Prostate gland (tissue), 2 donors: ENCODE data around the gene PHLPP1. TPM values are rescaled to one million over a fixed set of nuclear protein-coding genes. Genes with fewer than 3 reads are reported as not detected.
A peak's percentile ranks its signal among the peaks of the same experiment; 100 is the strongest.

Experiments used
- DNase-seq: peaks from one replicate; pipeline ENCODE4 v3.0.0-alpha.2; 2019; ENCODE audit warnings: low spot score
- H3K27ac ChIP-seq, 2 donors: fragments of 200-600 bp; sonication (generic); 2 replicates each; pipeline ENCODE4 v1.5.1; 2017 to 2019
- H3K27me3 ChIP-seq: fragments of 200-600 bp; sonication (generic); replicated peaks from 2 replicates; pipeline ENCODE4 v1.5.1; 2019; ENCODE audit not compliant: insufficient read depth
- H3K36me3 ChIP-seq, 2 donors: fragments of 200-600 bp; sonication (generic); 1 replicate in 1 of 2; 2 replicates in 1 of 2; pipeline versions ENCODE4 v1.5.1 to v1.8.1; 2017 to 2019
- H3K4me1 ChIP-seq: fragments of 200-600 bp; sonication (generic); replicated peaks from 2 replicates; pipeline ENCODE4 v1.5.1; 2019
- H3K4me3 ChIP-seq, 2 donors: fragments of 200-600 bp; sonication (generic); 2 replicates each; pipeline ENCODE4 v1.5.1; 2017 to 2019
- H3K9me3 ChIP-seq: fragments of 200-600 bp; sonication (generic); 2 replicates; pipeline ENCODE4 v1.5.1; 2017
- POLR2A ChIP-seq: fragments of 450-650 bp; IDR thresholded peaks from one replicate; pipeline ENCODE4 v1.6.1; 2016; ENCODE audit warnings: antibody characterized with exemption, mild to moderate bottlenecking
- POLR2AphosphoS5 ChIP-seq: sonication (generic); formaldehyde crosslinking; IDR thresholded peaks from one replicate; pipeline ENCODE4 v1.6.1; 2017; ENCODE audit warnings: antibody characterized with exemption
- WGBS: methylation state at CpG from one replicate; pipeline ENCODE4 v1.1.5; 2018; 5-methylcytosine and 5-hydroxymethylcytosine counted together
- intact Hi-C: fragments of 100-400 bp; cut with DNase I; formaldehyde crosslinking; loops from one replicate; pipeline ENCODE4 v1.14.2; 2022
- total RNA-seq, 2 donors: library from RNA; depleted of rRNA; stranded (reverse); fragments of >200 nt; gene quantifications; one replicate each; pipeline ENCODE4 v1.1.0, GENCODE V29; 2016
- TF ChIP-seq, protein P1 (sequence below), 4 experiments: fragments of 200-600 bp in 2 of 4; fragments of 450-650 bp in 2 of 4; sonication (generic) in 2 of 4; IDR thresholded peaks; 1 replicate in 3 of 4; 2 replicates in 1 of 4; pipeline ENCODE4 v1.5.1; 2016 to 2019; ENCODE audit warnings: antibody characterized with exemption in 4 of 4, mild to moderate bottlenecking in 2 of 4, moderate library complexity in 2 of 4

Gene PHLPP1
- total RNA-seq, 2 donors from 2014 or later, result 16.8 to 44.1 TPM

DNA sequence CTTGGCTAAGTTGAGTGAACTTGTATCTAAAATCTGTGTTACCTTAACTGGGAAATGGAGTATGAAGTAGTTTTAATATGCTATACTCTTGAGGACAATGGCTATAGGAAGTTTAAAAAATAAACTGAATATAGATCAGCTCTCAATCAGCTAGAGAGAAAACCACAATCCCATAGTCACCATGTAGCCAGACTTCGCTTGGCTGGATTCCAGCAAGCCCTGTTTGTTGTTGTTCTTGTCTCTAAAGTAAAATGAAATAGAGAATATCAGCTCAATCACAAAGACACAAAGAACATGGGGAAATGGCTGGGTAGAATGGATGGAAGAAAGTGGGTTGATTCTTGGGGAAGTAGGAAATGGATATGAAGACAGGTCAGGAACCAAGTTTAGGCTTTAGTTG, 234.9 kb downstream of the PHLPP1 start:
- intact Hi-C loops, result no loop called here
- no peak for DNase-seq
- Histone ChIP-seq H3K9me3 (no peaks in the 10 kb centered on the region), H3K27me3 (no peaks in the 10 kb centered on the region), H3K4me1 (no peaks in the 10 kb centered on the region), H3K36me3 (no peaks in the 10 kb centered on the region), H3K27ac (no peak overlapping the region), H3K4me3 (no peak overlapping the region)
- TF ChIP-seq, protein P1, sequence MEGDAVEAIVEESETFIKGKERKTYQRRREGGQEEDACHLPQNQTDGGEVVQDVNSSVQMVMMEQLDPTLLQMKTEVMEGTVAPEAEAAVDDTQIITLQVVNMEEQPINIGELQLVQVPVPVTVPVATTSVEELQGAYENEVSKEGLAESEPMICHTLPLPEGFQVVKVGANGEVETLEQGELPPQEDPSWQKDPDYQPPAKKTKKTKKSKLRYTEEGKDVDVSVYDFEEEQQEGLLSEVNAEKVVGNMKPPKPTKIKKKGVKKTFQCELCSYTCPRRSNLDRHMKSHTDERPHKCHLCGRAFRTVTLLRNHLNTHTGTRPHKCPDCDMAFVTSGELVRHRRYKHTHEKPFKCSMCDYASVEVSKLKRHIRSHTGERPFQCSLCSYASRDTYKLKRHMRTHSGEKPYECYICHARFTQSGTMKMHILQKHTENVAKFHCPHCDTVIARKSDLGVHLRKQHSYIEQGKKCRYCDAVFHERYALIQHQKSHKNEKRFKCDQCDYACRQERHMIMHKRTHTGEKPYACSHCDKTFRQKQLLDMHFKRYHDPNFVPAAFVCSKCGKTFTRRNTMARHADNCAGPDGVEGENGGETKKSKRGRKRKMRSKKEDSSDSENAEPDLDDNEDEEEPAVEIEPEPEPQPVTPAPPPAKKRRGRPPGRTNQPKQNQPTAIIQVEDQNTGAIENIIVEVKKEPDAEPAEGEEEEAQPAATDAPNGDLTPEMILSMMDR (IDR thresholded peaks at IDR 0.05), result no peak
- TF ChIP-seq POLR2A, result no peak
- TF ChIP-seq POLR2AphosphoS5, result no peak
- WGBS, result 97% methylated on average over 1 of the region's 1 CpG

DNA sequence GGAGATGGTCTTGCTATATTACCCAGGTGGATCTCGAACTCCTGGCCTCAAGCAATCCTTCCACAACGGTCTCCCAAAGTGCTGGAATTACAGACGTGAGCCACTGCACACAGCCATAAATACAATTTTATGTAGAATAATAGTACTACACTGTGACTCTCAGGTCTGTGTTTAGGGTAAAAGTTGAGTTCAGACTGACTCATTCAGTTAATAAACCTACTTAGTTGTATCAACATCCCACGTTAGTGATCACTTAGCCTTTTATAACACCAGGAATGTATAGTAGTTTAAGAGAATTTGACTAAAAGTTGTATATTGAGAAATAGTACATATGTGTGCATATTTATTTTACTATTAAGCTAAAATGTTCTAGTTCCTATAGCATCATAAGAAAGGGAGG, 237.5 kb downstream of the PHLPP1 start:
- DNase-seq, result no peak
- Histone ChIP-seq H3K27me3 (no peaks in the 10 kb centered on the region), H3K4me1 (no peaks in the 10 kb centered on the region), H3K9me3 (no peaks in the 10 kb centered on the region), H3K4me3 (no peak overlapping the region), H3K36me3 (no peaks in the 10 kb centered on the region), H3K27ac (no peak overlapping the region)
- TF ChIP-seq POLR2A (no peak), POLR2AphosphoS5 (no peak)
- TF ChIP-seq, protein P1 (IDR thresholded peaks at IDR 0.05), result no peak
- intact Hi-C loops, result no loop called here
- WGBS, result 84% methylated on average over 4 of the region's 4 CpGs

DNA sequence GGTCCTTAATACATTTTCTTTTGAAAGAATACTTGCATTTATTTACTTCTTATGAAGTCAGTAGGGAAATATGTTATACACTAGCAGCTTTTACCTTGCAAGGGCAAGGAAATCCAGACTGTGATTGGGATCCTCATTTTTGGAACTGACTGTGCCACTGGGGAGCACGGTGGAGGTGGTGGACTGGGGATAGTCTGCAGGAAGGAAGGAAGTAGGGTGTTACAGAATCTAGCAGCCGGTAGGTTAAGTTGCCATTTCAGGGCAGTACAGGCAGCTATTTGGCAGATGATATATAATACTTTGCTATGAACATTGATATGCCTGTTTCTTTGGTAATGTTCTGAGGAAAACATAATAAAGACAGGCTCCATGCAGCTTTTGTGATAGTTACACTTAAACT, 238.3 kb downstream of the PHLPP1 start:
- DNase-seq, result no peak
- Histone ChIP-seq H3K27me3 (no peaks in the 10 kb centered on the region), H3K4me3 (no peak overlapping the region), H3K36me3 (no peaks in the 10 kb centered on the region), H3K27ac (no peak overlapping the region), H3K4me1 (no peaks in the 10 kb centered on the region), H3K9me3 (no peaks in the 10 kb centered on the region)
- 70% methylated on average over 2 of the region's 2 CpGs for WGBS
- no peak for TF ChIP-seq POLR2A
- TF ChIP-seq, protein P1 (IDR thresholded peaks at IDR 0.05), result no peak
- TF ChIP-seq POLR2AphosphoS5, result no peak
- intact Hi-C loops, result no loop called here

DNA sequence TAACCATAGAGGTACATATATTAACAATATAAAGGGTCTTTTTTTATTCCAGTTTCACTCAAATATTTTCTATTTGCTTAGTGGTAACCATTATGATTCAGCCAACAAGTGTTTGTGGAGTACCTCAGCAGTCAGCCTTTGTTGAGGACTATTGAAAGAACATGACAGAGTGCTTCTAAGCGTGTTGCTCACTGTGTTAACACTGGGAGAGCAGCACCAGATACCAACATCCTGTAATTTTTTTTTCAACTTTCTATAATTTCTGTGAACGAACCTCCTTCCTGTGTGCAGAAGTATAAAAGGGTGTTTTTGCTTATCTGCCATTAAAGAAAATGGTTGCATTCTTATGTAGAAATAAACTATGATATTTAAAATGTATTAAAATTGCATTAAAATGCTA, 239.0 kb downstream of the PHLPP1 start:
- WGBS, result 70% methylated on average over 2 of the region's 2 CpGs
- TF ChIP-seq POLR2A (no peak), POLR2AphosphoS5 (no peak)
- TF ChIP-seq, protein P1 (IDR thresholded peaks at IDR 0.05), result no peak
- intact Hi-C loops, result no loop called here
- Histone ChIP-seq H3K27ac (no peak overlapping the region), H3K27me3 (no peaks in the 10 kb centered on the region), H3K4me3 (no peak overlapping the region), H3K9me3 (no peaks in the 10 kb centered on the region), H3K36me3 (no peaks in the 10 kb centered on the region), H3K4me1 (no peaks in the 10 kb centered on the region)
- no peak for DNase-seq

DNA sequence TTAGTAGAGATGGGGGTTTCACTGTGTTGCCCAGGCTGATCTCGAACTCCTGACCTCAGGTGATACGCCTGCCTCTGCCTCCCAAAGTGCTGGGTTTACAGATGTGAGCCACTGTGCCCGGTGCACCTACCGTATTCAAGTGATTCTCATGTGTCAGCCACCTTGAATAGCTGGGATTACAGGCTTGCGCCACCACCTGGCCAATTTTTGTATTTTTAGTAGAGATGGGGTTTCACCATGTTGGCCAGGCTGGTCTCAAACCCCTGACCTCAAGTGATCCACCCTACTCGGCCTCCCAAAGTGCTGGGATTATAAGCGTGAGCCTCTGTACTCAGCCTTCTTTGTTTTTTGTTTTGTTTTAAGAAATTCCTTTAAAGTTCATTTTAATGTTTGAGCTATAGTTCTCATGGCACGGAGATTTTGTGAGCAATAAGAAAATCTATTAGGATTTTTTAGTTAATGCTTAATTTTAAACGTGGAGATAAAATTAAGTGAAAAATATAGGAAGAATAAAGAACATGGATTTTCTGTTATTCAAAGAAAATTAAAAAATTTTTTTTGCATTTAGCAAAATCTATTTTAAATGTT, 242.6 kb downstream of the PHLPP1 start:
- no peak for DNase-seq
- intact Hi-C loops, result no loop called here
- WGBS, result 85% methylated on average over 9 of the region's 9 CpGs
- H3K36me3 ChIP-seq, result no peaks in the 10 kb centered on the region
- TF ChIP-seq, protein P1 (IDR thresholded peaks at IDR 0.05), result peak; percentile 15 to 53 (median 30)
- no peak for TF ChIP-seq POLR2A
- H3K9me3 ChIP-seq, result no peaks in the 10 kb centered on the region
- H3K4me1 ChIP-seq, result no peaks in the 10 kb centered on the region
- no peaks in the 10 kb centered on the region for H3K27me3 ChIP-seq
- H3K4me3 ChIP-seq, result no peak overlapping the region
- H3K27ac ChIP-seq, result no peak overlapping the region
